Coronary artery (tissue), 2 donors: ENCODE results near the gene RAB11A.

Source experiments
- DNase-seq: peaks from one replicate; pipeline ENCODE4 v3.0.0-alpha.2; 2017; ENCODE audit warnings: low spot score
- H3K27ac ChIP-seq, 2 donors: fragments of 200-600 bp; sonication (generic); one replicate each; pipeline ENCODE4 v1.5.1; 2016 to 2019
- H3K4me3 ChIP-seq: fragments of 200-600 bp; sonication (generic); 2 replicates; pipeline ENCODE4 v1.5.1; 2016; ENCODE audit warnings: mild to moderate bottlenecking, moderate library complexity
- CTCF ChIP-seq: fragments of 200-600 bp; sonication (generic); IDR thresholded peaks from one replicate; pipeline ENCODE4 v1.5.1; 2019; ENCODE audit warnings: antibody characterized with exemption

Gene RAB11A

DNA sequence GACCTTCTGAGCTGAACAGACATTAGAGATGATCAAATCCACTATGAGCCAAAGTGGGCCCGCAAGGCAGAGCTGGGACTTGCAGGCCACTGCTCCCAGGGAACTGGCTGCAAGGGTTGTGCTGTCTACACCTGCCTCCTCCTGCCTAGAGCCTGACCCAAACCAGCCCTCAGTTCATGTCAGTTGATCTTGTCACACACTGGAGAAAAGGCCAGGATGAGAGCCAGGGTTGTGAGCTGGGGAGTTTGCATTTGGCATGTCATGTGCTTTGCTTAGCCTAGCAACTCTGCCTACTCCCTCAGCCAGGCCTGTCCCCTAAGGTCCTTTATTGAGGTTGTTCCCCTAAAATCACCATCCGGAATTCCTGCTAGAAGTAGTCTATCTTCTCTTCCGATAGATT, 67.8 kb downstream of the RAB11A start:
- no peak for DNase-seq
- H3K4me3 ChIP-seq, result no peak overlapping the region
- no peak for TF ChIP-seq CTCF
- H3K27ac ChIP-seq, result no peak overlapping the region

GRCh38 chr15:65937476-65937875, 68.2 kb downstream of the RAB11A start:
- TF ChIP-seq CTCF, result no peak
- H3K27ac ChIP-seq, result no peak overlapping the region
- no peak overlapping the region for H3K4me3 ChIP-seq
- no peak for DNase-seq

DNA sequence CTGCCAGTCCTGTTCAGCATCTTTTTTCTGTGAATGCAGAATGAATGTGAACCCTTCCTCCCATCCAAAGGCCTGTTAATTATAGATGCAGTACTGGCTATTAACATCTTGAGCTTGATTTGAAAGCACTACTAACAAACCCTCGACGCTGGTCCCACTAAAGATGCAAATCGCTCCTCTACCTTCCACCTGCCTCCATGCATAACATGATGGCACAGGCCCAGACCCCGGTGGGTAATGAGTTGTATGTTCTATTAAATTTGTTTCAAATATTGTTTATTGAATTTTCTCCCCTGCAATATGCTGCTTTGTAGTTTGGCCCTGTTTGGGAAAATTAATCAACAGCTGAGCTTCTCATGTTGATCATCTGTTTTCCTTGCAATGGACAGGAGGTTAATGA, 69.3 kb downstream of the RAB11A start:
- DNase-seq, result no peak
- TF ChIP-seq CTCF, result no peak
- no peak overlapping the region for H3K4me3 ChIP-seq
- H3K27ac ChIP-seq, result no peak overlapping the region

DNA sequence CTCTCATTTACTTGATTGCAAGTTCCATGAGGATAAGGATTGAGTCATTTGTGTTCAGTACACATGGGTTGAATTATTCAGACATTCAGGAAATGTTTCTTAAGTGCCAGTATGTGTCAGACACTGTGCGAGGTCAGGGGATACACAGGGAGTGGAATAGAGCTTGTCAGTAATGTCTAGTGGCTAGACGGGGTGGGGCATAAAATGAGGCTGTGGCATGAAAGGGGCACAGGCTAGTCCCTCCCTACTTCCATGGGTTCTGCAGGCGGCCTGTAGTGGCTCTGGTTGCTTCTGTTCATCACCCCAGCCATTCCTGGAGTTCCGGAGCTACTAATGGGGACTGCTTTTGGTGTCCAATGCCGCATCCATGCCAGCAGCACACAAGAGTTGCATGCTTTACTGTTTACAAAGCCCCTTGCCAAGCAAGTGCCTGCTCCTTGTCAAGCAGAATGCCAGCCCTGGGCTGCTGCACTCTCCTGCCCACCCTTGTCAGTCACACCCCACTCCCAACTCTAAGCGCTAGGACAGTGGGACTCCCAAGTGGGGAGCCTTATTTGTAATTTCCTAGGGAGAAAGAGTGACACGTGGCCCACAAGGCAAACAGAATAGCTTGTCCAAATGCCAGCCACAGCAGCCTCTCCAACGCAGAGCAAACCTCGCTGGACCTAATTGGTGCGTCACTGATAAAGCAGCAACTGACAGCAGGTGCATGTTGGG, 70.8 kb downstream of the RAB11A start:
- H3K27ac ChIP-seq, result no peak overlapping the region
- no peak for TF ChIP-seq CTCF
- H3K4me3 ChIP-seq, result no peak overlapping the region
- no peak for DNase-seq

DNA sequence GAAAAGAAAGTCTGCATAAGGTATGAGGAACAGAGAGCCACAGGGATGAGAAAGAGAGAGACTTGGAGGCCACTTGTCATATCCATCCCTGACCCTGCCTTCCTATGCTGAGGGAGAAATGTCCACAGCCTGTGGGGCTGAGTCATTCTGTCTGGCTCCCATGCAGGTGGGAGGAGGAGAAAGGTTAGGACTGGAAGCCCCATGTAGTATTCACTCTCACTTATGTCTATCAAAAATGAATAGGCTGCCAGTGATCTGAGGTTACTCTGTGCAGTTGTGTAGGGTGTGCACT, 71.3 kb downstream of the RAB11A start:
- no peak for TF ChIP-seq CTCF
- H3K27ac ChIP-seq, result no peak overlapping the region
- no peak overlapping the region for H3K4me3 ChIP-seq
- DNase-seq, result no peak
